SH-SY5Y (cell line): ENCODE results near the gene ZNF697.

ENCODE experiments used
- GATA2 ChIP-seq: IDR thresholded peaks from 2 replicates; pipeline ENCODE4 v1.6.1; 2011; ENCODE audit warnings: mild to moderate bottlenecking, low read depth, low read length
- GATA3 ChIP-seq: IDR thresholded peaks from 2 replicates; pipeline ENCODE4 v1.6.1; 2011; ENCODE audit warnings: low read depth, mild to moderate bottlenecking, low read length, moderate library complexity

The ZNF697 gene

GRCh38 chr1:119603695-119604094, 44.4 kb downstream of the ZNF697 start:
- no peak for TF ChIP-seq GATA3
- no peak for TF ChIP-seq GATA2

GRCh38 chr1:119602169-119602568, 45.9 kb downstream of the ZNF697 start:
- TF ChIP-seq GATA3 (no peak), GATA2 (no peak)

GRCh38 chr1:119600976-119601375, 47.1 kb downstream of the ZNF697 start:
- no peak for TF ChIP-seq GATA3
- TF ChIP-seq GATA2, result no peak

- TF ChIP-seq GATA3 (no peak), GATA2 (no peak)
Measured at GRCh38 chr1:119600561-119600960, 47.5 kb downstream of the ZNF697 start.

DNA sequence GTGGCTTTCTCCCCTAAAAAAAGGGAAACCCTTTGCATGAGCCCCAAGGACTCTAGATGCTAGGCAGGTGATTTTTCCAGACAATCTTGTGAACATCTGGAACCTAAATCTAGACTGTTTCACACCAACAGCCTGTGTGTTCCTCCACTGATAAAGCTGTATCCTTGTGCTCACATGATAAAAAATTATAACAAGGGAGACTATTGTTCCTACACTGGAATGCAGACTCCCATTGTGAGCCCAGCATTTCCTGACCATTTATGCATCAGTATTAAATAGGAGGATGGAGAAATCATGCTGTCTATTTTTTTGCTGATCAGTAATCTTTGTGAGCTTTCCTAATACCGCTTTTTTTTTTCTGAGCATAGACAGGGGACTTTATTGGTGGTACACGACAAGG, 52.5 kb downstream of the ZNF697 start:
- TF ChIP-seq GATA3 (no peak), GATA2 (no peak)

GRCh38 chr1:119595168-119595567, 52.9 kb downstream of the ZNF697 start:
- TF ChIP-seq GATA3 (no peak), GATA2 (no peak)

- TF ChIP-seq GATA3 (no peak), GATA2 (no peak)
Measured at GRCh38 chr1:119594376-119594775, 53.7 kb downstream of the ZNF697 start.

GRCh38 chr1:119593805-119594204, 54.3 kb downstream of the ZNF697 start:
- TF ChIP-seq GATA3 (no peak), GATA2 (no peak)

- TF ChIP-seq GATA2 (no peak), GATA3 (no peak)
Measured at GRCh38 chr1:119590393-119590792, 57.7 kb downstream of the ZNF697 start.

- no peak for TF ChIP-seq GATA2
- TF ChIP-seq GATA3, result no peak
Measured at GRCh38 chr1:119588621-119589020, 59.4 kb downstream of the ZNF697 start.

GRCh38 chr1:119587341-119587740, 60.7 kb downstream of the ZNF697 start:
- no peak for TF ChIP-seq GATA3

GRCh38 chr1:119582801-119583200, 65.3 kb downstream of the ZNF697 start:
- TF ChIP-seq GATA3 (no peak), GATA2 (no peak)

GRCh38 chr1:119573886-119574285, 74.2 kb downstream of the ZNF697 start:
- no peak for TF ChIP-seq GATA3
- no peak for TF ChIP-seq GATA2
